Uterus (tissue), 2 donors: ENCODE data around the gene ABAT.

ENCODE experiments used
- CTCF ChIP-seq, 4 experiments: fragments of 200-600 bp in 2 of 4; fragments of 450-650 bp in 2 of 4; sonication (generic) in 2 of 4; IDR thresholded peaks; one replicate each; pipeline ENCODE4 v1.5.1; 2016 to 2019; ENCODE audit warnings: antibody characterized with exemption in 4 of 4, mild to moderate bottlenecking in 2 of 4, moderate library complexity in 1 of 4
- POLR2A ChIP-seq, 2 donors: fragments of 450-650 bp; IDR thresholded peaks; one replicate each; pipeline ENCODE4 v1.6.1; 2016; ENCODE audit warnings: antibody characterized with exemption in 2 of 2, mild to moderate bottlenecking in 1 of 2, moderate library complexity in 1 of 2

GRCh38 chr16:8625491-8626087 lies 48.8 kb upstream of the ABAT start:
- no peak for TF ChIP-seq CTCF (IDR thresholded peaks at IDR 0.05)
- TF ChIP-seq POLR2A (IDR thresholded peaks at IDR 0.05) = no peak
